Measurements from ENCODE around the gene UBE4B.

Gene UBE4B

GRCh38 chr1:10185759-10186158 lies 153.0 kb downstream of the UBE4B start:
- TF ChIP-seq CTCF (conservative IDR thresholded peaks at IDR 0.05; ENCODE audit: low read depth, low read length) = no peak
- DNase-seq (ENCODE audit: low read depth) = no peak
- no peak overlapping the region for H3K4me3 ChIP-seq (ENCODE audit: low read depth, low read length)

- no peak for TF ChIP-seq CTCF (conservative IDR thresholded peaks at IDR 0.05; ENCODE audit: low read depth, low read length)
- DNase-seq (ENCODE audit: low read depth) = no peak
- no peak overlapping the region for H3K4me3 ChIP-seq (ENCODE audit: low read depth, low read length)
Measured at GRCh38 chr1:10186331-10187025, 153.7 kb downstream of the UBE4B start.

GRCh38 chr1:10187026-10187334 lies 154.2 kb downstream of the UBE4B start:
- H3K4me3 ChIP-seq (ENCODE audit: low read depth, low read length) = no peak overlapping the region
- TF ChIP-seq CTCF (conservative IDR thresholded peaks at IDR 0.05; ENCODE audit: low read depth, low read length) = no peak
- no peak for DNase-seq (ENCODE audit: low read depth)

GRCh38 chr1:10188133-10188650 lies 155.4 kb downstream of the UBE4B start:
- TF ChIP-seq CTCF (conservative IDR thresholded peaks at IDR 0.05; ENCODE audit: low read depth, low read length) = no peak
- no peak overlapping the region for H3K4me3 ChIP-seq (ENCODE audit: low read depth, low read length)
- no peak for DNase-seq (ENCODE audit: low read depth)

GRCh38 chr1:10189659-10190058 lies 156.9 kb downstream of the UBE4B start:
- no peak for TF ChIP-seq CTCF (conservative IDR thresholded peaks at IDR 0.05; ENCODE audit: low read depth, low read length)
- no peak overlapping the region for H3K4me3 ChIP-seq (ENCODE audit: low read depth, low read length)
- no peak for DNase-seq (ENCODE audit: low read depth)

GRCh38 chr1:10192263-10192662 lies 159.5 kb downstream of the UBE4B start:
- no peak for TF ChIP-seq CTCF (conservative IDR thresholded peaks at IDR 0.05; ENCODE audit: low read depth, low read length)
- DNase-seq (ENCODE audit: low read depth) = no peak
- H3K4me3 ChIP-seq (ENCODE audit: low read depth, low read length) = no peak overlapping the region

GRCh38 chr1:10193288-10193687 lies 160.5 kb downstream of the UBE4B start:
- no peak for TF ChIP-seq CTCF (conservative IDR thresholded peaks at IDR 0.05; ENCODE audit: low read depth, low read length)

More at GRCh38 chr1:10193288-10193687, 160.5 kb downstream of the UBE4B start:
- H3K4me3 ChIP-seq (ENCODE audit: low read depth, low read length) = no peak overlapping the region
- DNase-seq (ENCODE audit: low read depth) = no peak
